GM12865 (cell line): ENCODE data around the gene HPGDS.

Experiments used
- DNase-seq: peaks from one replicate; pipeline ENCODE4 v3.0.0; 2010; ENCODE audit warnings: low read depth
- H3K4me3 ChIP-seq: 2 replicates; pipeline ENCODE4 v1.5.1; 2011; ENCODE audit warnings: mild to moderate bottlenecking, low read depth, low read length, control low read depth
- CTCF ChIP-seq: IDR thresholded peaks from 2 replicates; pipeline ENCODE4 v1.5.1; 2011; ENCODE audit warnings: low read length, control low read depth, low read depth, inconsistent platforms; ENCODE audit not compliant: insufficient read depth; ENCODE audit errors: missing control alignments

Gene HPGDS

DNA sequence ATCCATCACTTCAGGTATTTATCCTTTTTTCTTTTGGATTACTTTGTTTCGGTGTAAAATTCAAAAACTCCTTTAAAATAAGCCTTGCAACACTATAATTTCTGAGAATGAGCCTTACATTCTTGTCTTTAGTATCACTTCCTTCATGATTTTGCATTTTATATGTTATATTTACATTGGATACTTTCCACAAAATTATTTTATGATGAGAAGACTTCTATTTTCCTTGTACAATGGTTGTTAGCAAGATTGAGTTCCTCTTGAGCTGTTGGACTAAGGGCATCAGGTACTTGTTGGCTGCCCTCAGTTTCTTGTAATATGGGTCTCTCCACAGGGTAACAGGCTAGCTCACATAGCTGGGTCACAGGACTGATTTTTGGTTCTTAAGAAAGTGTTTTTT, 22.7 kb upstream of the HPGDS start:
- no peak overlapping the region for H3K4me3 ChIP-seq
- DNase-seq = no peak
- no peak for TF ChIP-seq CTCF

- no peak overlapping the region for H3K4me3 ChIP-seq
- TF ChIP-seq CTCF = no peak
- DNase-seq = no peak
Measured at GRCh38 chr4:94364527-94364926, 21.9 kb upstream of the HPGDS start.

- no peak for DNase-seq
- no peak overlapping the region for H3K4me3 ChIP-seq
- no peak for TF ChIP-seq CTCF
Measured at GRCh38 chr4:94363136-94363655, 20.6 kb upstream of the HPGDS start.

DNA sequence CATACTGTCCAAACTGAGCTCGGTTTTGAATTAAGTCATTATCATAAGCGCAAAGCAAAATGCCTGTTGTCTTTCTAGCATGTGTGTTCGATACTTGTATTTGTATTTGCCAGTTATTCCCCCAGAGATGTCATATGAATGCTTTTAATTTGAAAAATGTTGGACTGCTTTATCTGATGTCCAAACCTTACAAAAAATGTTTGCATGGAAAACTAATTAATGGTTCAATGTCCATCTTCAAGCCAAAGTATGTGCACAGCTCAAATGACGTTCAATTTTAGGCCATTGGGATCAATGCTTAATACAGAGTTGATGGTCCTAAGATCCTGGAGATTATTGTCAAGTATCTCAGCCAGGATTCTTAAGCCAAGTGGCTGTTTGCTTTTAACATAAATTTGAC, 17.2 kb upstream of the HPGDS start:
- H3K4me3 ChIP-seq = no peak overlapping the region
- no peak for DNase-seq
- TF ChIP-seq CTCF = no peak

DNA sequence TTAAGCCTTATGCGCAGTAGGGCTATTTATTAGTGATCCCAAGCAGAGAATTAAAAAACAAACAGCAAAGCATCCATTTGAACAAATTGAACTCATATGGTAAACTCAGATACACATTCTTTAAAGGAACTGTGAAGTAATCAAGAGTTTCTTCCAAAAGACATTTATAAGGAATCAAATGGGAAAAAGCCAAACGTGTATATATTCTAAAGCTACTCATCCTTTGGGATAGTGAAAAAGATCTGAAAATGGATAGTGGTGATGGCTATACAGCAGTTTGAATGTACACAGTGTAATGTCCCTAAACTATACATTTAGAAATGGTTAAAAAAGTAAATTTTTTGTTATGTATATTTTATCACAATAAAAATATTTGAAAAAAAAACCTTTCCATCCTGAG, 16.6 kb upstream of the HPGDS start:
- no peak overlapping the region for H3K4me3 ChIP-seq
- TF ChIP-seq CTCF = no peak
- DNase-seq = no peak

- no peak for TF ChIP-seq CTCF
- no peak overlapping the region for H3K4me3 ChIP-seq
- DNase-seq = no peak
Measured at GRCh38 chr4:94358101-94358500, 15.5 kb upstream of the HPGDS start.

DNA sequence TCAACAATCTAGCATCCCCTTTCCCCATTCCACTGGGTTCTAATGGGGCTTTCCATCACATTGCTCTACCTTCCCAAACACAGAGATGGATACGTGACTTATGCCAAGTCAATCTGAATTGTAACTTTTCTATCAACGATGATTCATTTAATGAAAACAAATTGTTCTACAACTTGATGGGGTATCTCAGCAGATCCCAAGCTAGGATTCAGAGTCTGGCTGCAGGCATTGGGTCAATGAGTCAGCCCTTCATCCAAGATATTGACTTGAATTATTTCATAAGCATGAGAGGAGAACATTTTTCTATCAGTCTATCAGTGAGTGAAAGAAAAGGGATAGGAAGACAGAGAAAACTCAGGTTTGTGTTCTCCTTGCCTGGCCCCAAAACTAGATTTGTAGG, 15.0 kb upstream of the HPGDS start:
- no peak for TF ChIP-seq CTCF
- DNase-seq = no peak
- H3K4me3 ChIP-seq = no peak overlapping the region
